Pancreas (tissue), 10 donors: ENCODE measurements around the gene MAP3K20. TPM values are rescaled to one million over a fixed set of nuclear protein-coding genes. Genes with fewer than 3 reads are reported as not detected.
"Not testable (repeated sequence)": the region's sequence is repeated elsewhere in the genome, so short reads cannot be mapped to it uniquely, and the experiment has no call there.

Experiments
- ATAC-seq, 4 donors: fragments of 200-7000 bp; cut with Tn5 transposase; one replicate each; pipeline versions ENCODE4 v1.8.0 to v1.9.1; 2020; ENCODE audit warnings: mild to moderate bottlenecking in 4 of 4, moderate library complexity in 4 of 4
- DNase-seq, 6 donors: peaks; one replicate each; pipeline ENCODE4 v3.0.0-alpha.2; 2020
- FAIRE-seq: peaks from 2 replicates; lab custom pipeline; 2012; peaks lifted over from hg19 to GRCh38; lab: Jason Lieb, UNC
- H3K27ac ChIP-seq, 4 donors: fragments of 200-600 bp; sonication (generic); 1 replicate in 3 of 4; 2 replicates in 1 of 4; pipeline versions ENCODE4 v1.5.0 to v1.8.0; 2020
- H3K27me3 ChIP-seq, 4 donors: fragments of 200-600 bp; one replicate each; pipeline ENCODE4 v1.8.0; 2021
- H3K36me3 ChIP-seq, 3 donors: fragments of 200-600 bp; sonication (generic) in 1 of 3; one replicate each; pipeline versions ENCODE4 v1.5.0 to v1.8.0; 2020 to 2021
- H3K4me1 ChIP-seq, 3 donors: fragments of 200-600 bp; one replicate each; pipeline ENCODE4 v1.8.0; 2021
- H3K4me3 ChIP-seq, 4 donors: fragments of 200-600 bp; sonication (generic) in 2 of 4; one replicate each; pipeline versions ENCODE4 v1.5.0 to v1.8.0; 2020 to 2021
- H3K9me3 ChIP-seq, 4 donors: fragments of 200-600 bp; one replicate each; pipeline ENCODE4 v1.8.0; 2021
- WGBS, 2 donors: extraction: QIAGEN DNeasy Blood & Tissue Kit; methylation state at CpG; one replicate each; pipeline ENCODE4 v1.1.7; 2013; 5-methylcytosine and 5-hydroxymethylcytosine counted together
- intact Hi-C, 3 donors: fragments of 100-400 bp; cut with DNase I; formaldehyde crosslinking; loops; one replicate each; pipeline versions ENCODE4 v1.11.1 to v1.14.2; 2022
- polyA plus RNA-seq, 2 donors: library from polyadenylated mRNA; stranded (reverse); fragments of 200-250 nt; gene quantifications; one replicate each; pipeline ENCODE4 v1.2.3, GENCODE V29; 2013
- total RNA-seq, 6 donors: library from RNA; stranded (reverse); fragmentation: NEBNext Ultra II Directional in 4 of 6; extraction: Animal tissue kit (Norgen Biotek cat#: 25700) in 4 of 6; gene quantifications; one replicate each; pipeline versions ENCODE4 v1.2.1 to v1.2.4, GENCODE V29; 2021 to 2023
- TF ChIP-seq, protein P1 (sequence below), 4 donors: fragments of 200-600 bp; sonication (generic) in 3 of 4; IDR thresholded peaks; one replicate each; pipeline versions ENCODE4 v1.5.0 to v1.8.0; 2021; ENCODE audit warnings: antibody characterized with exemption in 4 of 4
- donor health status: healthy with polysubstance abuse.
- donor health status: DM: no; HTN: no; CAD: no; lungs with moderate emphysema.
- donor health status: DM: no; HTN: no; CAD: no.
- donor health status: control.
- donor health status: control.
- donor health status: Bipolar disorder and iron deficiency.
- donor health status: DM: yes; HTN: yes; CAD: no.
- donor health status: DM: no; HTN: no; CAD: no.
- donor health status: DM: no; HTN: no; CAD: no.
- donor health status: DM: yes; HTN: yes; CAD: no.

The MAP3K20 gene
- total and polyA plus RNA-seq, 8 donors = 4.1 to 23.7 (median 8.2) TPM

- 78 to 83% methylated on average over 3 of the region's 3 CpGs for WGBS, 2 donors
- Histone ChIP-seq H3K9me3 (no peaks in the 10 kb centered on the region), H3K27ac (no peak overlapping the region), H3K36me3 (no peaks in the 10 kb centered on the region), H3K4me1 (no peaks in the 10 kb centered on the region), H3K4me3 (no peak overlapping the region), H3K27me3 (no peaks in the 10 kb centered on the region)
- DNase-seq (no peak), FAIRE-seq (no peak), ATAC-seq (no peak)
- TF ChIP-seq, protein P1, sequence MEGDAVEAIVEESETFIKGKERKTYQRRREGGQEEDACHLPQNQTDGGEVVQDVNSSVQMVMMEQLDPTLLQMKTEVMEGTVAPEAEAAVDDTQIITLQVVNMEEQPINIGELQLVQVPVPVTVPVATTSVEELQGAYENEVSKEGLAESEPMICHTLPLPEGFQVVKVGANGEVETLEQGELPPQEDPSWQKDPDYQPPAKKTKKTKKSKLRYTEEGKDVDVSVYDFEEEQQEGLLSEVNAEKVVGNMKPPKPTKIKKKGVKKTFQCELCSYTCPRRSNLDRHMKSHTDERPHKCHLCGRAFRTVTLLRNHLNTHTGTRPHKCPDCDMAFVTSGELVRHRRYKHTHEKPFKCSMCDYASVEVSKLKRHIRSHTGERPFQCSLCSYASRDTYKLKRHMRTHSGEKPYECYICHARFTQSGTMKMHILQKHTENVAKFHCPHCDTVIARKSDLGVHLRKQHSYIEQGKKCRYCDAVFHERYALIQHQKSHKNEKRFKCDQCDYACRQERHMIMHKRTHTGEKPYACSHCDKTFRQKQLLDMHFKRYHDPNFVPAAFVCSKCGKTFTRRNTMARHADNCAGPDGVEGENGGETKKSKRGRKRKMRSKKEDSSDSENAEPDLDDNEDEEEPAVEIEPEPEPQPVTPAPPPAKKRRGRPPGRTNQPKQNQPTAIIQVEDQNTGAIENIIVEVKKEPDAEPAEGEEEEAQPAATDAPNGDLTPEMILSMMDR (IDR thresholded peaks at IDR 0.05) = no peak
- intact Hi-C loops = no loop called here
Observed at GRCh38 chr2:173278794-173279526, 203.3 kb downstream of the MAP3K20 start.

DNA sequence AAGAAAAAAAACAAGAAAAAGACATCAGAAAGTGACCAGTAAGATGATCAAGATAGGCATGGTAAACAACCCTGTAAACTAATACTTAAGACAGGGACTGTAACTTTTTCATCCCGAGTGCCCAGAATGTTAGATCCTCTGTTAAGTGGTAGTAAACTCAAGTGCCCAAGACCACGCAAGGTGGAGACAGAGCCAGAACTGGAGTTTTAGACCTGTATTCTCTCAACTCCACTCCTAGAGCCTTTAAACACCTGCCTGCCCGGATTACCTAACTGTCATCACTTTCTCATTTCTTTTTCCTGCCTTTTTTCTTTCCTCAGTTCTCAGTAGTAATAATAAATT is 203.9 kb downstream of the MAP3K20 start:
- Histone ChIP-seq H3K4me1 (no peaks in the 10 kb centered on the region), H3K36me3 (no peaks in the 10 kb centered on the region), H3K27me3 (no peaks in the 10 kb centered on the region), H3K27ac (no peak overlapping the region), H3K9me3 (no peaks in the 10 kb centered on the region), H3K4me3 (no peak overlapping the region)
- ATAC-seq (no peak), DNase-seq (no peak), FAIRE-seq (no peak)
- TF ChIP-seq, protein P1 (IDR thresholded peaks at IDR 0.05) = no peak
- intact Hi-C loops = no loop called here
- 86 to 88% methylated on average over 3 of the region's 3 CpGs for WGBS, 2 donors

DNA sequence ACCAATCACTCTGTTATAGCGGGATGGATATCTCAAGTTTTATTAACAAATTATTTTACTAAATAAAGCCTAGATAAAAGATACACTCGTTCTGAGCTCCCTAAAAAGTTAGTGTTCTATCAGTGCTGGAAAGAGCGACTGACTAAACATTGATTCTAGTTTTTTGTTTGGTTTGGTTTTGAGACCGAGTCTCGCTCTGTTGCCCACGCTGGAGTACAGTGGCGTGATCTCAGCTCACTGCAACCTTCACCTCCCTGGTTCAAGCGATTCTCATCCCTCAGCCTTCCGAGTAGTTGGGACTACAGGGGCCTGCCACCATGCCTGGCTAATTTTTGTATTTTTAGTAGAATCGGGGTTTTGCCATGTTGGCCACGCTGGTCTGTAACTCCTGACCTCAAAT is 205.2 kb downstream of the MAP3K20 start:
- TF ChIP-seq, protein P1 (IDR thresholded peaks at IDR 0.05) = no peak
- Histone ChIP-seq H3K9me3 (no peaks in the 10 kb centered on the region), H3K27me3 (no peaks in the 10 kb centered on the region), H3K27ac (no peak overlapping the region), H3K4me3 (no peak overlapping the region), H3K36me3 (no peaks in the 10 kb centered on the region), H3K4me1 (no peaks in the 10 kb centered on the region)
- DNase-seq = no peak
- no peak for FAIRE-seq
- 90 to 92% methylated on average over 11 of the region's 11 CpGs for WGBS, 2 donors
- ATAC-seq = no peak
- intact Hi-C loops = no loop called here

DNA sequence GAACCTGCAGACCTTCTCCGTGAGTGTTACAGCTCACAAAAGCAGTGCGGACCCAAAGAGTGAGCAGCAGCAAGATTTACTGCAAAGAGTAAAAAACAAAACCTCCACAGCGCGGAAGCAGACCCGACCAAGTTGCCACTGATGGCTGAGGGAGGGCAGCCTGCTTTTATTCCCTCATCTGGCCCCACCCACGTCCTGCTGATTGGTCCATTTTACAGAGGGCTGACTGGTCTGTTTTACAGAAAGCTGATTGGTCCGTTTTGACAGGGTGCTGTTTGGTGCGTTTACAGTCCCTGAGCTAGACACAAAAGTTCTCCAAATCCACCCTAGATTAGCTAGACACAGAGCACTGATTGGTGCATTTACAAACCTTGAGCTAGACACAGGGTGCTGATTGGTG is 206.3 kb downstream of the MAP3K20 start:
- H3K4me3 ChIP-seq, H3K36me3 ChIP-seq, ATAC-seq: not testable (repeated sequence)

GRCh38 chr2:173282795-173283545 is 207.3 kb downstream of the MAP3K20 start:
- Histone ChIP-seq H3K27ac (no peak overlapping the region), H3K4me1 (no peaks in the 10 kb centered on the region), H3K4me3 (no peak overlapping the region), H3K27me3 (no peaks in the 10 kb centered on the region), H3K9me3 (no peaks in the 10 kb centered on the region), H3K36me3 (no peaks in the 10 kb centered on the region)
- TF ChIP-seq, protein P1 (IDR thresholded peaks at IDR 0.05) = no peak
- ATAC-seq (no peak), FAIRE-seq (no peak), DNase-seq (peak in 1 of 6 donors; percentile 37)
- WGBS, 2 donors = 92 to 98% methylated on average over 28 of the region's 28 CpGs
- intact Hi-C loops = no loop called here

More for the DNA sequence above, 206.3 kb downstream of the MAP3K20 start:
- H3K9me3 ChIP-seq, H3K27me3 ChIP-seq, DNase-seq, H3K4me1 ChIP-seq, H3K27ac ChIP-seq, intact Hi-C loops, FAIRE-seq: not testable (repeated sequence)
- 86% methylated on average over 8 of the region's 8 CpGs for WGBS, 2 donors
